Neural progenitor cell (in vitro differentiated cells): ENCODE data around the gene AGO1. TPM values are rescaled to one million over a fixed set of nuclear protein-coding genes. Genes with fewer than 3 reads are reported as not detected.
"Not testable (repeated sequence)": the region's sequence is repeated elsewhere in the genome, so short reads cannot be mapped to it uniquely, and the experiment has no call there.

Experiments
- DNase-seq: peaks from one replicate; pipeline ENCODE4 v3.0.0-alpha.2; 2016; ENCODE audit warnings: low spot score
- H2AFZ ChIP-seq: fragments of 200-600 bp; sonication (generic); replicated peaks from 2 replicates; pipeline ENCODE4 v1.6.1; 2016; ENCODE audit warnings: antibody characterized with exemption
- H3F3A ChIP-seq: fragments of 200-600 bp; sonication (generic); 2 replicates; pipeline ENCODE4 v1.6.1; 2016; ENCODE audit warnings: antibody characterized with exemption, low read depth
- H3K27ac ChIP-seq: fragments of 200-600 bp; sonication (generic); 2 replicates; pipeline ENCODE4 v1.5.1; 2016; ENCODE audit warnings: mild to moderate bottlenecking
- H3K27me3 ChIP-seq: fragments of 200-600 bp; sonication (generic); 2 replicates; pipeline ENCODE4 v1.6.1; 2016; ENCODE audit warnings: mild to moderate bottlenecking, moderate library complexity
- H3K36me3 ChIP-seq: fragments of 200-600 bp; sonication (generic); 2 replicates; pipeline ENCODE4 v1.5.1; 2016
- H3K4me1 ChIP-seq: fragments of 200-600 bp; sonication (generic); 2 replicates; pipeline ENCODE4 v1.6.1; 2016; ENCODE audit warnings: mixed run types
- H3K4me2 ChIP-seq: fragments of 200-600 bp; sonication (generic); 2 replicates; pipeline ENCODE4 v1.6.1; 2016
- H3K4me3 ChIP-seq: fragments of 200-600 bp; sonication (generic); 2 replicates; pipeline ENCODE4 v1.5.1; 2016
- H3K79me2 ChIP-seq: fragments of 200-600 bp; sonication (generic); 2 replicates; pipeline ENCODE4 v1.6.1; 2016; ENCODE audit warnings: low read depth
- H3K9ac ChIP-seq: fragments of 200-600 bp; sonication (generic); 2 replicates; pipeline ENCODE4 v1.6.1; 2016
- H3K9me3 ChIP-seq: fragments of 200-600 bp; sonication (generic); 2 replicates; pipeline ENCODE4 v1.5.1; 2016; ENCODE audit warnings: low read depth
- H4K20me1 ChIP-seq: fragments of 200-600 bp; sonication (generic); 2 replicates; pipeline ENCODE4 v1.6.1; 2016; ENCODE audit warnings: low read depth
- H3K27ac Mint-ChIP-seq: 3 replicates; pipeline ENCODE4 v1.8.0; 2021; ENCODE audit warnings: mixed read lengths
- H3K27me3 Mint-ChIP-seq: 2 replicates; pipeline ENCODE4 v1.8.0; 2022; ENCODE audit warnings: low read depth, mild to moderate bottlenecking, inconsistent platforms, moderate library complexity, mixed read lengths; ENCODE audit not compliant: insufficient read depth
- H3K36me3 Mint-ChIP-seq: 3 replicates; pipeline ENCODE4 v1.8.0; 2021; ENCODE audit warnings: mixed read lengths
- H3K4me1 Mint-ChIP-seq: 3 replicates; pipeline ENCODE4 v1.8.0; 2021; ENCODE audit warnings: mixed read lengths
- H3K4me3 Mint-ChIP-seq: 3 replicates; pipeline ENCODE4 v1.8.0; 2021; ENCODE audit warnings: mild to moderate bottlenecking, moderate library complexity, mixed read lengths
- H3K9me3 Mint-ChIP-seq: 3 replicates; pipeline ENCODE4 v1.8.0; 2020; ENCODE audit warnings: mixed read lengths
- EZH2 ChIP-seq: fragments of 200-600 bp; sonication (generic); IDR thresholded peaks from 2 replicates; pipeline ENCODE4 v1.6.1; 2017; ENCODE audit warnings: antibody characterized with exemption, mild to moderate bottlenecking, moderate library complexity
- EZH2phosphoT487 ChIP-seq: fragments of 200-600 bp; sonication (generic); IDR thresholded peaks from 2 replicates; pipeline ENCODE4 v1.6.1; 2017; ENCODE audit warnings: antibody characterized with exemption
- total RNA-seq: library from RNA; depleted of rRNA; stranded (reverse); fragments of >200 nt; gene quantifications from 2 replicates; pipeline ENCODE4 v1.2.3, GENCODE V29; 2015; ENCODE audit warnings: low replicate concordance
- TF ChIP-seq, protein P1 (sequence below): fragments of 200-600 bp; sonication (generic); IDR thresholded peaks from 2 replicates; pipeline ENCODE4 v1.5.1; 2017; ENCODE audit warnings: antibody characterized with exemption, mild to moderate bottlenecking

AGO1 gene
- total RNA-seq, 1 donor from 2014 or later: 24.1 TPM

DNA sequence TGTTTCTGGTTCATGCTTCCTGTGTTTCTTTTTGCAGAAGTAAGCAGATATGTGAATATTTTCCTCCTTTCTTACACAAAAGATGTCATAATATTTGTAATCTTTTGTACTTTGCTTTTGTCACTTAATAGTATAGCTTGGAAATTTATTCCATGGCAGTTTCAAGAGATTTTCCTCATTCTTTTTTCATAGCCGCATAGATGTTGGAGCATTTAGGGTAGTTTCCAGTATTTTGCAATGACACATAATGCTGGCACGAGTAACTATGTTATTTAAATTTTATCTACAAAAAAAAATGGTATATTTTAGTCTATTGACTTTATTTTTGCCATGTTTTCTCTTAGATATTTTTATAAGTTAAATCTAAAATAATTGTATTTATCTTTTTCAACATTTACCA is 88.6 kb downstream of the AGO1 start:
- Histone ChIP-seq H3K4me1 (no peaks in the 10 kb centered on the region), H4K20me1 (no peaks in the 10 kb centered on the region), H3K27me3 (no peaks in the 10 kb centered on the region), H3F3A (no peaks in the 10 kb centered on the region), H2AFZ (no peak overlapping the region), H3K27ac (no peak overlapping the region), H3K79me2 (peaks cover 9% of the 10 kb centered on the region), H3K9ac (no peak overlapping the region), H3K4me2 (no peak overlapping the region), H3K9me3 (no peaks in the 10 kb centered on the region), H3K36me3 (peaks cover 18% of the 10 kb centered on the region), H3K4me3 (no peak overlapping the region)
- DNase-seq: no peak
- Mint-ChIP-seq H3K27me3 (no peaks in the 10 kb centered on the region), H3K27ac (no peak overlapping the region), H3K4me3 (no peak overlapping the region), H3K9me3 (no peaks in the 10 kb centered on the region), H3K4me1 (no peaks in the 10 kb centered on the region), H3K36me3 (peaks cover 28% of the 10 kb centered on the region)
- TF ChIP-seq EZH2phosphoT487 (no peak), EZH2 (no peak)
- TF ChIP-seq, protein P1, sequence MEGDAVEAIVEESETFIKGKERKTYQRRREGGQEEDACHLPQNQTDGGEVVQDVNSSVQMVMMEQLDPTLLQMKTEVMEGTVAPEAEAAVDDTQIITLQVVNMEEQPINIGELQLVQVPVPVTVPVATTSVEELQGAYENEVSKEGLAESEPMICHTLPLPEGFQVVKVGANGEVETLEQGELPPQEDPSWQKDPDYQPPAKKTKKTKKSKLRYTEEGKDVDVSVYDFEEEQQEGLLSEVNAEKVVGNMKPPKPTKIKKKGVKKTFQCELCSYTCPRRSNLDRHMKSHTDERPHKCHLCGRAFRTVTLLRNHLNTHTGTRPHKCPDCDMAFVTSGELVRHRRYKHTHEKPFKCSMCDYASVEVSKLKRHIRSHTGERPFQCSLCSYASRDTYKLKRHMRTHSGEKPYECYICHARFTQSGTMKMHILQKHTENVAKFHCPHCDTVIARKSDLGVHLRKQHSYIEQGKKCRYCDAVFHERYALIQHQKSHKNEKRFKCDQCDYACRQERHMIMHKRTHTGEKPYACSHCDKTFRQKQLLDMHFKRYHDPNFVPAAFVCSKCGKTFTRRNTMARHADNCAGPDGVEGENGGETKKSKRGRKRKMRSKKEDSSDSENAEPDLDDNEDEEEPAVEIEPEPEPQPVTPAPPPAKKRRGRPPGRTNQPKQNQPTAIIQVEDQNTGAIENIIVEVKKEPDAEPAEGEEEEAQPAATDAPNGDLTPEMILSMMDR: no peak

DNA sequence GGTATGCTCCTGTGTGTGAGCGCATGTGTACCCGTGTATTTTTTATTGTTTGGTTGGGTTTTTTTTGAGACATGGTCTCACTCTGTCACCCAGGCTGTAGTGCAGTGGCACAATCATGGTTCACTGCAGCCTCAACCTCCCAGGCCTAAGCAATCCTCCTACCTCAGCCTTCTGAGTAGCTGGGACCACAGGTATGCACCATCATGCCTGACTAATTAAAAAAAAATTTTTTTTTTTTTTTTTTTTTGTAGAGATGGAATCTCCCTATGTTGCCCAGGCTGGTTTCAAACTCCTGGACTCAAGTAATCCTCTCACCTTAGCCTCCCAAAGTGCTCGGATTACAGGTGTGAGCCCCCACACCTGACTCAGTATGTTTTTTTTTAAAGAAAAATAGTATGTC is 89.6 kb downstream of the AGO1 start:
- not testable (repeated sequence) for H4K20me1 ChIP-seq, H2AFZ ChIP-seq, H3K9ac ChIP-seq, H3F3A ChIP-seq, H3K27me3 Mint-ChIP-seq, DNase-seq, H3K4me1 Mint-ChIP-seq, H3K9me3 Mint-ChIP-seq, H3K27me3 ChIP-seq, H3K27ac Mint-ChIP-seq, H3K4me1 ChIP-seq, H3K4me3 ChIP-seq, H3K9me3 ChIP-seq, H3K4me3 Mint-ChIP-seq, H3K27ac ChIP-seq, H3K4me2 ChIP-seq
- peaks cover 28% of the 10 kb centered on the region for H3K36me3 Mint-ChIP-seq
- H3K79me2 ChIP-seq: peaks cover 11% of the 10 kb centered on the region
- H3K36me3 ChIP-seq: peaks cover 19% of the 10 kb centered on the region

DNA sequence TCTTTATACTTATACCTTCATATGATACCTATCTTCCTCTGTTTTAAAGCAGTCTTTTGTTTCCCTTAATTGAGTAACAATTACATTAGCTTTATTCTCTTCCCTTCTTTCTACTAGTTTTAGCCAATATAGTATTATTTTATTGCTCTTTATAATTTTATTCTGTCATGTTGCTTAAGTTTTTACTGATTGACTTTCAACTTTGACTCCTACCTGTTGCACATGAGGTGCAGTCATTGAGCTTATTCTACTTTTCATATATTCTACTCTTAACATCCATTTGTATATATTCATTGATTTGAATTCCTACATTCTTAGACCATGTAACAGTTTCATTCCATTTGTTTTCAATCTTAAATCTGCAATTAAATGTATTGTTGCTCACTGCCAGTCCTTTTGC is 97.1 kb downstream of the AGO1 start:
- no peak overlapping the region for H3K4me3 Mint-ChIP-seq
- H3K36me3 Mint-ChIP-seq: peaks cover 8% of the 10 kb centered on the region
- Histone ChIP-seq H3K9ac (no peak overlapping the region), H3K27ac (no peak overlapping the region), H3K4me2 (no peak overlapping the region), H4K20me1 (no peaks in the 10 kb centered on the region), H3K9me3 (no peaks in the 10 kb centered on the region), H3K27me3 (no peaks in the 10 kb centered on the region), H3K79me2 (peaks cover 4% of the 10 kb centered on the region), H2AFZ (no peak overlapping the region), H3K4me1 (no peaks in the 10 kb centered on the region), H3K36me3 (peaks cover 15% of the 10 kb centered on the region), H3F3A (no peaks in the 10 kb centered on the region), H3K4me3 (no peak overlapping the region)
- no peaks in the 10 kb centered on the region for H3K4me1 Mint-ChIP-seq
- no peak for TF ChIP-seq EZH2
- no peak for TF ChIP-seq EZH2phosphoT487
- TF ChIP-seq, protein P1: no peak
- H3K27ac Mint-ChIP-seq: no peak overlapping the region
- no peak for DNase-seq
- peaks cover 3% of the 10 kb centered on the region for H3K27me3 Mint-ChIP-seq
- H3K9me3 Mint-ChIP-seq: no peaks in the 10 kb centered on the region

Other genes with a start within 250 kb of the AGO1 start
- 29.7 and 33.2 TPM in 2 replicates for gene PSMB2, start 241.7 kb upstream of the AGO1 start, total RNA-seq
- 4.4 and 8.0 TPM in 2 replicates for gene C1orf216, start 164.3 kb upstream of the AGO1 start, total RNA-seq
- gene CLSPN, start 113.2 kb upstream of the AGO1 start, total RNA-seq: 23.6 and 26.2 TPM in 2 replicates
- 24.5 and 26.4 TPM in 2 replicates for gene AGO4, start 75.2 kb upstream of the AGO1 start, total RNA-seq
- gene AGO3, start 47.9 kb downstream of the AGO1 start, total RNA-seq: 28.2 and 45.2 TPM in 2 replicates
- gene TEKT2, start 200.9 kb downstream of the AGO1 start, total RNA-seq: 2.7 and 7.4 TPM in 2 replicates
- 28.1 and 40.9 TPM in 2 replicates for gene ADPRS, start 205.7 kb downstream of the AGO1 start, total RNA-seq
- 0.06 TPM in 1 of 2 replicates, not detected in the other for gene COL8A2, start 242.0 kb downstream of the AGO1 start, total RNA-seq